Hepatocyte (in vitro differentiated cells): ENCODE measurements around the gene PAXX.

Experiments used
- CTCF ChIP-seq: fragments of 200-600 bp; sonication (generic); IDR thresholded peaks from 2 replicates; pipeline ENCODE4 v1.5.1; 2016; ENCODE audit warnings: antibody characterized with exemption, mild to moderate bottlenecking; ENCODE audit not compliant: poor library complexity
- EZH2 ChIP-seq: fragments of 200-600 bp; sonication (generic); IDR thresholded peaks from 2 replicates; pipeline ENCODE4 v1.6.1; 2016; ENCODE audit warnings: antibody characterized with exemption, mild to moderate bottlenecking, borderline replicate concordance
- EZH2phosphoT487 ChIP-seq: fragments of 200-600 bp; sonication (generic); IDR thresholded peaks from one replicate; pipeline ENCODE4 v1.6.1; 2018; ENCODE audit warnings: antibody characterized with exemption, mild to moderate bottlenecking, low read depth, moderate library complexity; ENCODE audit not compliant: unreplicated experiment, severe bottlenecking

- no peak for TF ChIP-seq CTCF
- no peak for TF ChIP-seq EZH2
- no peak for TF ChIP-seq EZH2phosphoT487
Observed at GRCh38 chr9:136947028-136947891, 45.0 kb upstream of the PAXX start.
